K562 (cell line): ENCODE data around the gene ADD3. TPM values are rescaled to one million over a fixed set of nuclear protein-coding genes. Genes with fewer than 3 reads are reported as not detected.
A peak's percentile ranks its signal among the peaks of the same experiment; 100 is the strongest.

Experiments
- ATAC-seq: fragments of 200-7000 bp; cut with Tn5 transposase; 3 replicates; pipeline ENCODE4 v1.9.1; 2020; ENCODE audit warnings: moderate library complexity
- BruUV-seq: library from RNA; stranded (reverse); fragments of 400-500 nt; replicated peaks from 2 replicates; lab custom pipeline; 2021; lab: Mats Ljungman, UMichigan
- CTCF ChIA-PET: fragments of 300-600 bp; formaldehyde crosslinking; extraction: SDS; loops from one replicate; lab custom pipeline; 2021; ENCODE audit warnings: low intra/inter-chr PET ratio; lab: Yijun Ruan, JAX
- POLR2A ChIA-PET: fragments of 300-600, 350-650 bp; sonication (Branson Sonifier 250); formaldehyde crosslinking; extraction: SDS; loops from one replicate; lab custom pipeline; 2021; ENCODE audit warnings: antibody characterized with exemption, inconsistent platforms; lab: Yijun Ruan, JAX
- DNase-seq, 4 experiments: peaks; one replicate each; pipeline versions ENCODE4 v3.0.0 to v3.0.0-alpha.2; 2011 to 2018; ENCODE audit warnings: low spot score in 3 of 4, mixed read lengths in 3 of 4; ENCODE audit errors: extremely low read depth in 1 of 4
- FAIRE-seq: peaks from 2 replicates; lab custom pipeline; 2011; peaks lifted over from hg19 to GRCh38; lab: Jason Lieb, UNC
- H2AFZ ChIP-seq: 2 replicates; pipeline ENCODE4 v1.6.0; 2011; ENCODE audit warnings: low read depth, low read length, control low read depth, inconsistent platforms
- H3K27ac ChIP-seq: fragments of 200-600 bp; 3 replicates; pipeline ENCODE4 v1.8.0; 2011; ENCODE audit warnings: low read depth, mild to moderate bottlenecking, control low read depth, inconsistent platforms, low read length, moderate library complexity, mixed read lengths; ENCODE audit errors: extremely low read depth
- H3K27me3 ChIP-seq, 2 experiments: fragments of 300-600 bp in 1 of 2; 2 replicates in 1 of 2; 3 replicates in 1 of 2; pipeline versions ENCODE4 v1.6.0 to v1.8.0; 2011; ENCODE audit warnings: inconsistent platforms in 2 of 2, low read length in 2 of 2, mild to moderate bottlenecking in 1 of 2, mixed read lengths in 1 of 2, moderate library complexity in 1 of 2; ENCODE audit not compliant: control insufficient read depth in 2 of 2, insufficient read depth in 2 of 2
- H3K36me3 ChIP-seq: fragments of 300-600 bp; 3 replicates; pipeline ENCODE4 v1.8.0; 2011; ENCODE audit warnings: mild to moderate bottlenecking, low read length, inconsistent platforms; ENCODE audit not compliant: control insufficient read depth, insufficient read depth
- H3K4me1 ChIP-seq, 2 experiments: fragments of 200-600 bp in 1 of 2; replicated peaks in 1 of 2; 2 replicates in 1 of 2; 3 replicates in 1 of 2; pipeline versions ENCODE4 v1.5.1 to v1.8.0; 2011; ENCODE audit warnings: inconsistent platforms in 2 of 2, low read length in 2 of 2, mild to moderate bottlenecking in 1 of 2, mixed read lengths in 1 of 2, moderate library complexity in 1 of 2; ENCODE audit not compliant: control insufficient read depth in 2 of 2, insufficient read depth in 2 of 2
- H3K4me2 ChIP-seq: 2 replicates; pipeline ENCODE4 v1.6.1; 2011; ENCODE audit warnings: low read length, control low read depth, inconsistent platforms, mixed read lengths; ENCODE audit not compliant: insufficient read depth
- H3K4me3 ChIP-seq: fragments of 200-600 bp; sonication (generic), shearing (Covaris generic); 2 replicates; pipeline ENCODE4 v1.5.1; 2016; ENCODE audit warnings: control low read depth, inconsistent platforms
- H3K79me2 ChIP-seq: fragments of 200-600 bp; 3 replicates; pipeline ENCODE4 v1.8.0; 2011; ENCODE audit warnings: low read length, inconsistent platforms; ENCODE audit not compliant: control insufficient read depth, insufficient read depth
- H3K9ac ChIP-seq, 2 experiments: 2 replicates each; pipeline versions ENCODE4 v1.6.0 to v1.6.1; 2011; ENCODE audit warnings: low read depth in 2 of 2, low read length in 2 of 2, control low read depth in 1 of 2, inconsistent platforms in 1 of 2, mild to moderate bottlenecking in 1 of 2, mixed read lengths in 1 of 2; ENCODE audit not compliant: insufficient read depth in 1 of 2
- H3K9me1 ChIP-seq: one replicate; pipeline ENCODE4 v1.6.0; 2011; ENCODE audit warnings: inconsistent platforms, mild to moderate bottlenecking, low read length, moderate library complexity; ENCODE audit not compliant: control insufficient read depth, insufficient read depth
- H3K9me3 ChIP-seq: replicated peaks from 2 replicates; pipeline ENCODE4 v1.5.1; 2011; ENCODE audit warnings: low read depth, low read length, inconsistent platforms; ENCODE audit not compliant: control insufficient read depth, insufficient read depth
- H4K20me1 ChIP-seq: replicated peaks from 2 replicates; pipeline ENCODE4 v1.6.1; 2011; ENCODE audit warnings: low read length, inconsistent platforms, mixed read lengths; ENCODE audit not compliant: control insufficient read depth, insufficient read depth
- BCOR ChIP-seq: fragments of 450-650 bp; IDR thresholded peaks from 2 replicates; pipeline ENCODE4 v1.6.1; 2016
- CTCFL ChIP-seq: IDR thresholded peaks from 2 replicates; pipeline ENCODE4 v1.6.1; 2011; ENCODE audit warnings: borderline replicate concordance, low read depth, mild to moderate bottlenecking, moderate library complexity, low read length; ENCODE audit not compliant: insufficient read depth, poor library complexity, severe bottlenecking
- FOXJ3 ChIP-seq: sonication (generic); formaldehyde crosslinking; IDR thresholded peaks from 2 replicates; pipeline ENCODE4 v1.4.0; 2020; ENCODE audit warnings: mild to moderate bottlenecking, missing genetic modification reagents
- FOXK2 ChIP-seq, 2 experiments: fragments of 450-650 bp; IDR thresholded peaks in 1 of 2; conservative IDR thresholded peaks in 1 of 2; 2 replicates each; pipeline ENCODE4 v1.6.1; 2016; ENCODE audit warnings: low read depth in 2 of 2, mild to moderate bottlenecking in 1 of 2
- KDM5B ChIP-seq: fragments of 200-600 bp; sonication (generic); IDR thresholded peaks from 2 replicates; pipeline ENCODE4 v1.6.1; 2012; ENCODE audit warnings: low read depth, mild to moderate bottlenecking, moderate library complexity, low read length, control low read depth, inconsistent platforms; ENCODE audit not compliant: insufficient replicate concordance
- KLF1 ChIP-seq: fragments of 450-650 bp; IDR thresholded peaks from 2 replicates; pipeline ENCODE4 v1.6.1; 2016; ENCODE audit warnings: missing genetic modification characterization, missing compliant biosample characterization
- MBD2 ChIP-seq: sonication (generic); IDR thresholded peaks from 2 replicates; pipeline ENCODE4 v1.6.1; 2016; ENCODE audit warnings: low read depth, borderline replicate concordance
- MXD1 ChIP-seq: fragments of 250-450 bp; sonication (Bioruptor Pico); IDR thresholded peaks from 2 replicates; pipeline ENCODE4 v1.8.0; 2021; ENCODE audit warnings: borderline replicate concordance, mild to moderate bottlenecking, moderate library complexity; ENCODE audit not compliant: poor library complexity, severe bottlenecking
- POLR3G ChIP-seq: IDR thresholded peaks from 2 replicates; pipeline ENCODE4 v1.6.1; 2011; ENCODE audit not compliant: insufficient read length, insufficient replicate concordance; ENCODE audit errors: extremely low read depth
- SP2 ChIP-seq: IDR thresholded peaks from 2 replicates; pipeline ENCODE4 v1.6.1; 2011; ENCODE audit warnings: mild to moderate bottlenecking, low read depth, low read length, moderate library complexity; ENCODE audit not compliant: poor library complexity, severe bottlenecking; ENCODE audit errors: extremely low read depth
- TSC22D4 ChIP-seq: fragments of 450-650 bp; IDR thresholded peaks from 2 replicates; pipeline ENCODE4 v1.6.1; 2016; ENCODE audit warnings: missing genetic modification characterization, missing biosample characterization, control low read depth
- ZBTB7A ChIP-seq: IDR thresholded peaks from 2 replicates; pipeline ENCODE4 v1.6.1; 2011; ENCODE audit warnings: low read depth, mild to moderate bottlenecking, low read length, moderate library complexity, borderline replicate concordance; ENCODE audit not compliant: control insufficient read depth
- ZKSCAN8 ChIP-seq: fragments of 200-800 bp; sonication (Bioruptor generic); IDR thresholded peaks from 2 replicates; pipeline ENCODE4 v1.6.1; 2016; ENCODE audit warnings: missing genetic modification characterization, missing compliant biosample characterization
- ZNF140 ChIP-seq: fragments of 250-450 bp; sonication (Bioruptor Pico); IDR thresholded peaks from 2 replicates; pipeline ENCODE4 v1.8.0; 2021; ENCODE audit warnings: moderate library complexity, mild to moderate bottlenecking, inconsistent platforms
- ZNF217 ChIP-seq: sonication (generic); formaldehyde crosslinking; IDR thresholded peaks from 2 replicates; pipeline ENCODE4 v1.8.0; 2022; ENCODE audit warnings: mild to moderate bottlenecking, missing genetic modification reagents
- ZNF232 ChIP-seq: sonication (generic); formaldehyde crosslinking; IDR thresholded peaks from 2 replicates; pipeline ENCODE4 v1.8.0; 2022; ENCODE audit warnings: mild to moderate bottlenecking, missing genetic modification reagents
- ZNF239 ChIP-seq: fragments of 250-450 bp; sonication (Bioruptor Pico); IDR thresholded peaks from 2 replicates; pipeline ENCODE4 v1.4.0; 2020; ENCODE audit warnings: mild to moderate bottlenecking
- ZNF655 ChIP-seq: fragments of 250-450 bp; sonication (Bioruptor Pico); IDR thresholded peaks from 2 replicates; pipeline ENCODE4 v1.5.0; 2021
- ZNF79 ChIP-seq: fragments of 250-450 bp; sonication (Bioruptor Pico); IDR thresholded peaks from 2 replicates; pipeline ENCODE4 v1.4.0; 2020; ENCODE audit warnings: low read depth, mild to moderate bottlenecking, moderate library complexity
- WGBS: fragments of 100-300 bp; shearing (Covaris generic); methylation state at CpG from one replicate; pipeline ENCODE4 v1.1.6; 2016; ENCODE audit warnings: low coverage, mixed read lengths; ENCODE audit not compliant: insufficient coverage; ENCODE audit errors: missing lambda C conversion rate; 5-methylcytosine and 5-hydroxymethylcytosine counted together
- in situ Hi-C: fragments of 300-500 bp; cut with MboI; formaldehyde crosslinking; loops from 4 replicates; pipeline ENCODE4 v1.15.0; 2018; ENCODE audit warnings: inconsistent platforms, mixed read lengths
- intact Hi-C: fragments of 100-400 bp; cut with micrococcal nuclease; formaldehyde crosslinking; loops from 2 replicates; pipeline ENCODE4 v1.14.2; 2022
- polyA plus RNA-seq, 8 experiments: library from polyadenylated mRNA; depleted of rRNA in 4 of 8; stranded (reverse) in 5 of 8; unstranded in 3 of 8; fragments of >200 nt; fragmentation: Nextera tagmentation in 2 of 8; fragmentation: Illumina TruSeq in 1 of 8; extraction: Ambion mirVana in 2 of 8; extraction: Trizol in 1 of 8; gene quantifications; 2 replicates each; pipeline versions ENCODE4 v1.2.1 to v1.2.3, GENCODE V29; 2011 to 2014; ENCODE audit warnings: inconsistent platforms in 1 of 8, missing spikeins in 1 of 8
- total RNA-seq, 7 experiments: library from RNA; depleted of rRNA in 6 of 7; stranded (reverse); fragments of >200 nt in 6 of 7; fragmentation: Illumina TruSeq in 2 of 7; extraction: Trizol in 2 of 7; gene quantifications; 2 replicates each; pipeline versions ENCODE4 v1.2.1 to v1.2.3, GENCODE V29; 2011 to 2021; ENCODE audit warnings: low replicate concordance in 1 of 7

Gene ADD3
- total and polyA plus RNA-seq, 9 of the 15 experiments (the other 6 are each of a cell fraction or from before 2014, with no cell fraction given), result 13.2 to 125 (median 31.7) TPM

GRCh38 chr10:109987452-109988211, 20.2 kb upstream of the ADD3 start:
- Histone ChIP-seq H3K4me3 (no peak overlapping the region), H3K27ac (no peak overlapping the region), H3K79me2 (no peaks in the 10 kb centered on the region), H4K20me1 (no peaks in the 10 kb centered on the region), H3K27me3 (no peaks in the 10 kb centered on the region), H3K9me1 (no peaks in the 10 kb centered on the region), H3K9ac (no peak overlapping the region), H3K9me3 (no peaks in the 10 kb centered on the region), H2AFZ (peak overlapping the region; percentile 52), H3K36me3 (no peaks in the 10 kb centered on the region), H3K4me1 (peaks cover 6 to 17% of the 10 kb centered on the region in 2 experiments; a peak in 4 of 5 replicates), H3K4me2 (no peak overlapping the region)
- ATAC-seq (peak; percentile 57; the same call in 2 of the 3 replicates), DNase-seq (no peak), FAIRE-seq (peak; percentile 6)
- intact Hi-C loops, result no loop called here
- CTCF ChIA-PET, result no interaction called here
- 46% methylated on average over 3 of the region's 3 CpGs for WGBS
- POLR2A ChIA-PET, result interaction anchor here (1.1 to 1.6 kb wide), 4 partner anchors 9 to 23 kb away, joined by 4 to 7 read pairs (median 4); partner anchors contain the start of gene ADD3
- BruUV-seq, result no TSS peak
- in situ Hi-C loops, result no loop called here
- TF ChIP-seq BCOR (no peak), KLF1 (tag) (no peak), KDM5B (no peak), TSC22D4 (tag) (no peak), FOXK2 (conservative IDR thresholded peaks at IDR 0.05 in 1 of 2, IDR thresholded peaks at IDR 0.05 in 1 of 2; ENCODE audit: low read depth in 2 of 2) (no peak), MXD1 (CRISPR knock-in tag) (no peak), ZNF239 (CRISPR knock-in tag) (no peak), CTCFL (no peak), POLR3G (no peak), ZNF217 (CRISPR knock-in tag) (no peak), ZBTB7A (no peak), ZNF655 (CRISPR knock-in tag) (no peak), FOXJ3 (no peak), ZNF232 (no peak), MBD2 (no peak), ZNF79 (CRISPR knock-in tag) (no peak), SP2 (no peak), ZNF140 (CRISPR knock-in tag) (no peak), ZKSCAN8 (CRISPR knock-in tag) (no peak)
